A549 (cell line): ENCODE data around the gene TBC1D22A. TPM values are rescaled to one million over a fixed set of nuclear protein-coding genes. Genes with fewer than 3 reads are reported as not detected.

Source experiments
- ATAC-seq, 2 experiments: fragments of 200-7000 bp in 1 of 2; fragments of >200 bp in 1 of 2; cut with Nextera tagmentation in 1 of 2; cut with Tn5 transposase in 1 of 2; 3 replicates each; pipeline versions ENCODE4 v1.8.0 to v1.9.1; 2018 to 2020; ENCODE audit warnings: mild to moderate bottlenecking in 1 of 2, moderate library complexity in 1 of 2
- CTCF ChIA-PET: fragments of 300-600 bp; sonication (Branson Sonifier 250); formaldehyde crosslinking; extraction: SDS; loops from one replicate; lab custom pipeline; 2021; ENCODE audit warnings: antibody characterized with exemption, inconsistent platforms; lab: Yijun Ruan, JAX
- POLR2A ChIA-PET: fragments of 350-600 bp; formaldehyde crosslinking; extraction: SDS; loops from one replicate; lab custom pipeline; 2021; ENCODE audit warnings: antibody characterized with exemption, inconsistent platforms; lab: Yijun Ruan, JAX
- DNase-seq, 2 experiments: peaks; one replicate each; pipeline versions ENCODE4 v3.0.0 to v3.0.0-alpha.2; 2011 to 2016; ENCODE audit warnings: low read depth in 1 of 2, low spot score in 1 of 2
- FAIRE-seq: peaks from 2 replicates; lab custom pipeline; 2011; peaks lifted over from hg19 to GRCh38; lab: Jason Lieb, UNC
- H3K27ac ChIP-seq, 2 experiments: fragments of >200 bp; sonication (Bioruptor Twin); formaldehyde crosslinking; 3 replicates each; pipeline ENCODE4 v1.5.1; 2016 to 2017
- H3K4me1 ChIP-seq: fragments of >200 bp; sonication (Bioruptor Twin); formaldehyde crosslinking; 3 replicates; pipeline ENCODE4 v1.6.1; 2016
- H3K4me2 ChIP-seq: fragments of >200 bp; sonication (Bioruptor Twin); formaldehyde crosslinking; 3 replicates; pipeline ENCODE4 v1.6.1; 2016
- H3K4me3 ChIP-seq: fragments of >200 bp; sonication (Bioruptor Twin); formaldehyde crosslinking; 3 replicates; pipeline ENCODE4 v1.5.1; 2016
- H3K9me3 ChIP-seq: fragments of >200 bp; sonication (Bioruptor Twin); formaldehyde crosslinking; 3 replicates; pipeline ENCODE4 v1.6.1; 2016
- BHLHE40 ChIP-seq: IDR thresholded peaks from 2 replicates; pipeline ENCODE4 v1.6.1; 2012; ENCODE audit warnings: low read depth, low read length, inconsistent platforms
- CBX8 ChIP-seq: fragments of 200-600 bp; sonication (generic); IDR thresholded peaks from 2 replicates; pipeline ENCODE4 v1.6.1; 2016
- CEBPB ChIP-seq, 2 experiments: fragments of >200 bp in 1 of 2; sonication (Bioruptor Twin) in 1 of 2; formaldehyde crosslinking in 1 of 2; IDR thresholded peaks; 2 replicates each; pipeline ENCODE4 v1.6.1; 2012 to 2016
- EP300 ChIP-seq, 2 experiments: fragments of >200 bp; sonication (Bioruptor Twin); formaldehyde crosslinking; IDR thresholded peaks; 2 replicates in 1 of 2; 3 replicates in 1 of 2; pipeline ENCODE4 v1.6.1; 2016 to 2017
- ESRRA ChIP-seq: fragments of 150-350 bp; IDR thresholded peaks from 2 replicates; pipeline ENCODE4 v1.6.1; 2014; ENCODE audit warnings: mild to moderate bottlenecking, low read length, borderline replicate concordance
- FOSB ChIP-seq: fragments of 250-450 bp; sonication (Bioruptor Pico); IDR thresholded peaks from 2 replicates; pipeline ENCODE4 v1.5.0; 2020; ENCODE audit warnings: mild to moderate bottlenecking, moderate library complexity
- FOSL2 ChIP-seq, 2 experiments: fragments of 450-650 bp in 1 of 2; fragments of >200 bp in 1 of 2; sonication (Bioruptor Twin) in 1 of 2; formaldehyde crosslinking; IDR thresholded peaks; 2 replicates each; pipeline versions ENCODE4 v1.5.0 to v1.6.1; 2016 to 2020; ENCODE audit warnings: mild to moderate bottlenecking in 1 of 2, moderate library complexity in 1 of 2
- HDAC2 ChIP-seq: fragments of 200-600 bp; sonication (generic); IDR thresholded peaks from 2 replicates; pipeline ENCODE4 v1.6.1; 2016
- HOXB5 ChIP-seq: fragments of 250-450 bp; sonication (Bioruptor Pico); IDR thresholded peaks from 2 replicates; pipeline ENCODE4 v1.5.0; 2020; ENCODE audit warnings: mild to moderate bottlenecking, moderate library complexity
- JUN ChIP-seq, 2 experiments: fragments of >200 bp; sonication (Bioruptor Twin); formaldehyde crosslinking; IDR thresholded peaks; 2 replicates in 1 of 2; 3 replicates in 1 of 2; pipeline ENCODE4 v1.6.1; 2016 to 2017
- JUNB ChIP-seq: fragments of >200 bp; sonication (Bioruptor Twin); formaldehyde crosslinking; IDR thresholded peaks from 2 replicates; pipeline ENCODE4 v1.6.1; 2016
- KDM5A ChIP-seq: fragments of 200-600 bp; sonication (generic); IDR thresholded peaks from 2 replicates; pipeline ENCODE4 v1.6.1; 2016; ENCODE audit warnings: antibody characterized with exemption, mild to moderate bottlenecking
- NFE2L2 ChIP-seq: fragments of 150-350 bp; conservative IDR thresholded peaks from 2 replicates; pipeline ENCODE4 v1.6.1; 2014; ENCODE audit warnings: low read length
- NR3C1 ChIP-seq: fragments of >200 bp; sonication (Bioruptor Twin); formaldehyde crosslinking; IDR thresholded peaks from 3 replicates; pipeline ENCODE4 v1.6.1; 2017
- POLR2A ChIP-seq: IDR thresholded peaks from 2 replicates; pipeline ENCODE4 v1.6.1; 2012; ENCODE audit warnings: mild to moderate bottlenecking, low read length
- RFX5 ChIP-seq: fragments of 450-650 bp; IDR thresholded peaks from 2 replicates; pipeline ENCODE4 v1.7.1; 2014; ENCODE audit warnings: antibody characterized with exemption, mild to moderate bottlenecking, moderate library complexity
- RNF2 ChIP-seq: fragments of 200-600 bp; sonication (generic); IDR thresholded peaks from 2 replicates; pipeline ENCODE4 v1.6.1; 2016; ENCODE audit warnings: low read depth, mild to moderate bottlenecking, antibody characterized with exemption, moderate library complexity, borderline replicate concordance
- SMC3 ChIP-seq: fragments of >200 bp; sonication (Bioruptor Twin); formaldehyde crosslinking; IDR thresholded peaks from 3 replicates; pipeline ENCODE4 v1.6.1; 2018; ENCODE audit warnings: inconsistent platforms
- SREBF2 ChIP-seq: fragments of 450-650 bp; IDR thresholded peaks from 2 replicates; pipeline ENCODE4 v1.6.1; 2014; ENCODE audit warnings: mild to moderate bottlenecking, moderate library complexity
- TFCP2L1 ChIP-seq: fragments of 250-450 bp; sonication (Bioruptor Pico); IDR thresholded peaks from 2 replicates; pipeline ENCODE4 v1.5.0; 2021; ENCODE audit warnings: mild to moderate bottlenecking
- WGBS: methylation state at CpG from one replicate; pipeline ENCODE4 v1.1.6; 2017; ENCODE audit errors: missing lambda C conversion rate; 5-methylcytosine and 5-hydroxymethylcytosine counted together
- polyA plus RNA-seq, 4 experiments: library from polyadenylated mRNA; depleted of rRNA in 3 of 4; stranded (reverse); fragments of >200 nt; fragmentation: RNase III in 1 of 4; extraction: RNeasy Plus Mini Kit Qiagen cat#74134 plus additional on column Dnase treatment in 1 of 4; gene quantifications; 2 replicates in 3 of 4; 3 replicates in 1 of 4; pipeline ENCODE4 v1.2.3, GENCODE V29; 2011 to 2017
- TF ChIP-seq, protein P1 (sequence below): fragments of >200 bp; sonication (Bioruptor Twin); formaldehyde crosslinking; IDR thresholded peaks from 3 replicates; pipeline ENCODE4 v1.5.1; 2016
- TF ChIP-seq, protein P2 (sequence below): fragments of 200-600 bp; sonication (generic); IDR thresholded peaks from 2 replicates; pipeline ENCODE4 v1.6.1; 2016; ENCODE audit warnings: antibody characterized with exemption, mild to moderate bottlenecking, moderate library complexity
- TF ChIP-seq, protein P3 (sequence below): fragments of 250-450 bp; sonication (Bioruptor Pico); IDR thresholded peaks from 2 replicates; pipeline ENCODE4 v1.5.0; 2021; ENCODE audit warnings: mild to moderate bottlenecking, moderate library complexity, borderline replicate concordance

Gene TBC1D22A
- polyA plus RNA-seq, 2 of the 4 experiments (the other 2 are of a cell fraction) = 8.9 to 10.8 TPM

DNA sequence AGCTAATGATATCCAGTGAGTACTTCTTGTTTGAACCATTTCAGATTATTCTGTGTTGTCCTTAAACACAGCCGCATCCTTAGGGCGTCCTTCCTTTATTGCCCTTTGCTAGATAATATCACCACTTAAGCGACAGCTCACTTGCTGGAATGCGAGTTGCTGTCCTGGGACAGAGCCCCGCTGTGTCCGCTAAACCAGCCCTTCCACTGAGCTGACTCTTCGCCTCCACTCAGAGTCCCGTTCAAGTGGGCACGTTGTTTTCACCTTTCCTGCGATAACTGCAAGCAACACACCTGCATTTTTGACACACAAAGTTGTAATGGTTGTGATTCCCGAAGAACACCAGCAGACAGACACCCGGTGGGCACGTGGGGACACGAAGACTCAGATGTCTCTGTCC is 140.0 kb downstream of the TBC1D22A start:
- no peak for ATAC-seq

DNA sequence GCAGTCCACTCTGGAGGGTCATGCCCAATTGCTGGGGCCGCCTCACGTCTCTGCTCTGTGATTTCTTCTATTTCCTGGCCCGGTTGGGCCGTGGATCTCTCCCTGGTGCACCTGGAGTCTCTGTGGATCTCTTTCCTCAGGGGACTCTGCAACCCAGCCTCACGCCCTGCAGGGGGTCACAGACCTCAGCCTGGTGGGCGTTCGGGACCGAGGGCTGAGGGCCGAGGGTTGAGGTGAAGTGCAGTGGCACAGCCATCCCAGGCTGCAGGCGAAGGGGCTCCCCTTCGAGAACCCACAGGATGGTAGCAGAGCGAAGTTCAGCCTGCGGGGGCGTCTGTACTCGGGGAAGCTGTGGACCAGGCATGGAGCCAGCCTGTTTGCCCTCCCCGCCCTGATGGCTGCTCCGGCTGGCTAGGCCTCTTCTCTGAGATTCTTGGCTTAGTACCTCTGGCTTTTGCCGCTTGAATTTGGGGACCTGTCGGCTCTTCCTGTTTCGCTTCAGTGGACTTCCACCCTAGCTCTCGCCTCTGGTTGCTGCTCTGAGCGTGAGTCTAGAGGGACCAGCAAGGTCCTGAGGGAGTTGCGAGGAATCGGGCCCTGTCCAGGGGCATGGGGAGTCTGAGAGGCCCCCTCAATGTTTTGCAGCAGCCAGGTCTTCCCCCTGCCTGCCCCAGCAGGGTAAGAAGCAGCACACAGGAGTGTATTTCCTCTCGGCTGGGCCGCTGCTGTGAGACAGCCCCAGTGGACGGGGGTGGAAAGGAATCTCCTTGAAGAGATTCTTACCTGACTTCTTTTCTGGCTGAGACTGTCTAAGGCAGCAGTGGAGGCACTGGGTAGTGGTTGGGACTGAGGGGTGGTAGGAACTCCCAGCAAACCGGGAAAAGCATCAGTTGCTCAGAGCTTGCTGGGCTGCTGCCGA is 140.8 kb downstream of the TBC1D22A start:
- no peak overlapping the region for H3K4me2 ChIP-seq
- H3K27ac ChIP-seq = no peak overlapping the region
- ChIA-PET CTCF (no interaction called here), POLR2A (no interaction called here)
- no peak for FAIRE-seq
- no peak for DNase-seq
- no peak for ATAC-seq
- H3K4me1 ChIP-seq = no peaks in the 10 kb centered on the region
- no peak for TF ChIP-seq KDM5A
- H3K4me3 ChIP-seq = no peak overlapping the region
- WGBS = 93% methylated on average over 2 of the region's 29 CpGs
- H3K9me3 ChIP-seq = no peaks in the 10 kb centered on the region

More for the DNA sequence above, 140.0 kb downstream of the TBC1D22A start:
- H3K4me1 ChIP-seq = no peaks in the 10 kb centered on the region
- no peak for TF ChIP-seq EP300 (IDR thresholded peaks at IDR 0.05)
- CTCF ChIA-PET = no interaction called here
- DNase-seq = no peak
- H3K4me3 ChIP-seq = no peak overlapping the region
- no peak for FAIRE-seq
- H3K9me3 ChIP-seq = no peaks in the 10 kb centered on the region
- H3K27ac ChIP-seq = no peak overlapping the region
- no peak overlapping the region for H3K4me2 ChIP-seq
- WGBS = 92% methylated on average over 14 of the region's 14 CpGs
- POLR2A ChIA-PET = no interaction called here

DNA sequence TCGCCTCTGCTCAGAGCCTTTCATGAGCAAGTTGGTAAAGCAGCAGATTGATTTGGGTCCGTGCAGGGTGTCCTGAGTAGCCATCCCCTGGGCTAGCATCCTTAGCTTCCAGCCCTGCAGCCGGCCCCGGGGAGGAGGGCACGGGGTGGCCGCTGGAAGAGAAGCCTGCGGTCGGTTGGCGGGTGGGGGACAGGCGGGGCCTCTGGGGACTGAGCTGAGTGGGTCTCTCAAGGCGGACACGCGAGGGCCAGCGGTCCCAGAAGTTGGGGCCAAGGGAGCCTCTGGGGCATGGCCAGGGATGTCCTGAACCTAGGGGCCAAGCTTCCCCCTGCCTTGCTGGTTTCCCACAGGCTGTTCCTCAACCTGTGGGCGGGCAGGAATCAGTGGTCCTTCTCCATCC is 143.0 kb downstream of the TBC1D22A start:
- WGBS = 94% methylated on average over 3 of the region's 15 CpGs
- POLR2A ChIA-PET = no interaction called here
- DNase-seq = no peak
- TF ChIP-seq ESRRA (no peak), RNF2 (no peak), JUN (IDR thresholded peaks at IDR 0.05) (no peak), SREBF2 (no peak)
- TF ChIP-seq, all 56 proteins: peak for 0
- no peak for ATAC-seq
- CTCF ChIA-PET = interaction anchor here (1.3 kb wide), 1 partner anchor 102 kb away, joined by 4 read pairs; no protein-coding TSS in a partner anchor
- H3K4me2 ChIP-seq = no peak overlapping the region
- no peak overlapping the region for H3K4me3 ChIP-seq
- H3K4me1 ChIP-seq = no peaks in the 10 kb centered on the region
- no peaks in the 10 kb centered on the region for H3K9me3 ChIP-seq
- no peak for FAIRE-seq
- no peak overlapping the region for H3K27ac ChIP-seq

DNA sequence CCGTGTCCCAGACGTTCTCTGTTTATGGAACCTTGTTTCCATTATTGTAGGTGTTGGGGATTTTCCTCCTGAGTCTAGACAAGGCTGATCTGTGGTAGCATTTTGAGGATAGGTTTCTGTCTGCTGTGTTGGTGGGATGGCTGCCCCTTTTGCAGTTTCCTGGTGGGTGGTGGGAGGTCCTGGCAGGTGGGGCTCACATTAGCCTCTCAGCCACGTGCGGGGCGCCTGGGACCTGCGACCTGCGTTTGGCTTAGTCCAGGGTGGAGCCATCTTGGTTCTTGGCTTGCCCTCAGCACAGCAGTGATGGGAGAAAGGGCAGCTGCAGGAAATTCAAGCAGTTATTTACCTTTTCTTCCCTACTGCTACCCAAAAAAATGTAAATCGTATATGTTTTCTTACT is 143.4 kb downstream of the TBC1D22A start:
- DNase-seq (no peak), FAIRE-seq (no peak), ATAC-seq (no peak)
- no peaks in the 10 kb centered on the region for H3K9me3 ChIP-seq
- no peak overlapping the region for H3K4me3 ChIP-seq
- no peak overlapping the region for H3K27ac ChIP-seq
- WGBS = 66% methylated on average over 4 of the region's 8 CpGs
- no peak overlapping the region for H3K4me2 ChIP-seq
- POLR2A ChIA-PET = no interaction called here
- TF ChIP-seq RNF2 (no peak), RFX5 (no peak), FOSL2 (IDR thresholded peaks at IDR 0.05) (no peak), FOSL2 (CRISPR knock-in tag; IDR thresholded peaks at IDR 0.05) (no peak), TFCP2L1 (no peak), HOXB5 (no peak), CBX8 (no peak), JUNB (no peak), BHLHE40 (no peak), SMC3 (no peak), NFE2L2 (no peak), CEBPB (IDR thresholded peaks at IDR 0.05) (no peak), POLR2A (no peak), HDAC2 (no peak), FOSB (CRISPR knock-in tag) (no peak), SREBF2 (no peak), NR3C1 (no peak)
- TF ChIP-seq, protein P1, sequence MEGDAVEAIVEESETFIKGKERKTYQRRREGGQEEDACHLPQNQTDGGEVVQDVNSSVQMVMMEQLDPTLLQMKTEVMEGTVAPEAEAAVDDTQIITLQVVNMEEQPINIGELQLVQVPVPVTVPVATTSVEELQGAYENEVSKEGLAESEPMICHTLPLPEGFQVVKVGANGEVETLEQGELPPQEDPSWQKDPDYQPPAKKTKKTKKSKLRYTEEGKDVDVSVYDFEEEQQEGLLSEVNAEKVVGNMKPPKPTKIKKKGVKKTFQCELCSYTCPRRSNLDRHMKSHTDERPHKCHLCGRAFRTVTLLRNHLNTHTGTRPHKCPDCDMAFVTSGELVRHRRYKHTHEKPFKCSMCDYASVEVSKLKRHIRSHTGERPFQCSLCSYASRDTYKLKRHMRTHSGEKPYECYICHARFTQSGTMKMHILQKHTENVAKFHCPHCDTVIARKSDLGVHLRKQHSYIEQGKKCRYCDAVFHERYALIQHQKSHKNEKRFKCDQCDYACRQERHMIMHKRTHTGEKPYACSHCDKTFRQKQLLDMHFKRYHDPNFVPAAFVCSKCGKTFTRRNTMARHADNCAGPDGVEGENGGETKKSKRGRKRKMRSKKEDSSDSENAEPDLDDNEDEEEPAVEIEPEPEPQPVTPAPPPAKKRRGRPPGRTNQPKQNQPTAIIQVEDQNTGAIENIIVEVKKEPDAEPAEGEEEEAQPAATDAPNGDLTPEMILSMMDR = no peak
- TF ChIP-seq, protein P2, sequence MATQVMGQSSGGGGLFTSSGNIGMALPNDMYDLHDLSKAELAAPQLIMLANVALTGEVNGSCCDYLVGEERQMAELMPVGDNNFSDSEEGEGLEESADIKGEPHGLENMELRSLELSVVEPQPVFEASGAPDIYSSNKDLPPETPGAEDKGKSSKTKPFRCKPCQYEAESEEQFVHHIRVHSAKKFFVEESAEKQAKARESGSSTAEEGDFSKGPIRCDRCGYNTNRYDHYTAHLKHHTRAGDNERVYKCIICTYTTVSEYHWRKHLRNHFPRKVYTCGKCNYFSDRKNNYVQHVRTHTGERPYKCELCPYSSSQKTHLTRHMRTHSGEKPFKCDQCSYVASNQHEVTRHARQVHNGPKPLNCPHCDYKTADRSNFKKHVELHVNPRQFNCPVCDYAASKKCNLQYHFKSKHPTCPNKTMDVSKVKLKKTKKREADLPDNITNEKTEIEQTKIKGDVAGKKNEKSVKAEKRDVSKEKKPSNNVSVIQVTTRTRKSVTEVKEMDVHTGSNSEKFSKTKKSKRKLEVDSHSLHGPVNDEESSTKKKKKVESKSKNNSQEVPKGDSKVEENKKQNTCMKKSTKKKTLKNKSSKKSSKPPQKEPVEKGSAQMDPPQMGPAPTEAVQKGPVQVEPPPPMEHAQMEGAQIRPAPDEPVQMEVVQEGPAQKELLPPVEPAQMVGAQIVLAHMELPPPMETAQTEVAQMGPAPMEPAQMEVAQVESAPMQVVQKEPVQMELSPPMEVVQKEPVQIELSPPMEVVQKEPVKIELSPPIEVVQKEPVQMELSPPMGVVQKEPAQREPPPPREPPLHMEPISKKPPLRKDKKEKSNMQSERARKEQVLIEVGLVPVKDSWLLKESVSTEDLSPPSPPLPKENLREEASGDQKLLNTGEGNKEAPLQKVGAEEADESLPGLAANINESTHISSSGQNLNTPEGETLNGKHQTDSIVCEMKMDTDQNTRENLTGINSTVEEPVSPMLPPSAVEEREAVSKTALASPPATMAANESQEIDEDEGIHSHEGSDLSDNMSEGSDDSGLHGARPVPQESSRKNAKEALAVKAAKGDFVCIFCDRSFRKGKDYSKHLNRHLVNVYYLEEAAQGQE = no peak
- TF ChIP-seq, protein P3, sequence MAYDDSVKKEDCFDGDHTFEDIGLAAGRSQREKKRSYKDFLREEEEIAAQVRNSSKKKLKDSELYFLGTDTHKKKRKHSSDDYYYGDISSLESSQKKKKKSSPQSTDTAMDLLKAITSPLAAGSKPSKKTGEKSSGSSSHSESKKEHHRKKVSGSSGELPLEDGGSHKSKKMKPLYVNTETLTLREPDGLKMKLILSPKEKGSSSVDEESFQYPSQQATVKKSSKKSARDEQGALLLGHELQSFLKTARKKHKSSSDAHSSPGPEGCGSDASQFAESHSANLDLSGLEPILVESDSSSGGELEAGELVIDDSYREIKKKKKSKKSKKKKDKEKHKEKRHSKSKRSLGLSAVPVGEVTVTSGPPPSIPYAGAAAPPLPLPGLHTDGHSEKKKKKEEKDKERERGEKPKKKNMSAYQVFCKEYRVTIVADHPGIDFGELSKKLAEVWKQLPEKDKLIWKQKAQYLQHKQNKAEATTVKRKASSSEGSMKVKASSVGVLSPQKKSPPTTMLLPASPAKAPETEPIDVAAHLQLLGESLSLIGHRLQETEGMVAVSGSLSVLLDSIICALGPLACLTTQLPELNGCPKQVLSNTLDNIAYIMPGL (CRISPR knock-in tag) = no peak
- H3K4me1 ChIP-seq = no peaks in the 10 kb centered on the region
- CTCF ChIA-PET = interaction anchor here (1.3 kb wide), 1 partner anchor 102 kb away, joined by 4 read pairs; no protein-coding TSS in a partner anchor
